PFSK-1 (cell line): Measurements from ENCODE around the gene HDDC2.

ENCODE experiments used
- FOXP2 ChIP-seq: optimal IDR thresholded peaks from 2 replicates; pipeline ENCODE3; 2011; ENCODE audit warnings: borderline replicate concordance, control low read depth, inconsistent platforms; ENCODE audit not compliant: insufficient read depth; ENCODE audit errors: extremely low read length, extremely low read depth
- POLR2AphosphoS5 ChIP-seq: IDR thresholded peaks from 2 replicates; pipeline ENCODE4 v1.6.1; 2012; ENCODE audit warnings: low read depth, mild to moderate bottlenecking, control low read depth, low read length, moderate library complexity
- REST ChIP-seq, 2 experiments: IDR thresholded peaks; 2 replicates each; pipeline versions ENCODE4 v1.6.1 to v1.8.0; 2011 to 2012; ENCODE audit warnings: low read depth in 2 of 2, low read length in 2 of 2, control low read depth in 1 of 2, inconsistent platforms in 1 of 2, mild to moderate bottlenecking in 1 of 2, moderate library complexity in 1 of 2; ENCODE audit not compliant: insufficient read depth in 1 of 2
- SIN3A ChIP-seq: IDR thresholded peaks from 2 replicates; pipeline ENCODE4 v1.6.1; 2012; ENCODE audit warnings: mild to moderate bottlenecking, low read length, moderate library complexity, borderline replicate concordance; ENCODE audit not compliant: insufficient read depth
- TAF1 ChIP-seq: IDR thresholded peaks from 2 replicates; pipeline ENCODE4 v1.6.1; 2012; ENCODE audit warnings: low read length, control low read depth, borderline replicate concordance; ENCODE audit not compliant: insufficient read depth

The HDDC2 gene

GRCh38 chr6:125262016-125263013 is 39.5 kb downstream of the HDDC2 start:
- TF ChIP-seq SIN3A (no peak), TAF1 (no peak), FOXP2 (no peak), POLR2AphosphoS5 (no peak), REST (IDR thresholded peaks at IDR 0.05; ENCODE audit: insufficient read depth in 1 of 2, low read depth in 2 of 2, low read length in 2 of 2) (no peak)

DNA sequence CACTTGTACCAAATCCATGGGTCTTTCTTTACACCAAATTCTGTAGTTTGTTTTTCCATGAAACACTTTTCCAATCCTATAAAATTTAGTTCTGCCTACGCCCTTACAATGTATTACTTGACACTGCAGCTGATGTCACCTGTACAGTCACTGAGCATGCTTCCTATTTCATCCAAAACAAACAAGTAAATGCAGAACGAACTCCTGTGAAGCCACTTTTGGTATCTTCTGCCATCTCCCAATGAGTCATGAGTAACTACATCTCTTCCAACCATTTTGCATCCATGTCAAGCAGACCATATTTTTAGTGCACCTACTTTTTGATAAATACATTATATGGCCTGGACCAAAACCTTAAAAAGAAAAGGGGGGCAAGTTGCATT is 42.4 kb downstream of the HDDC2 start:
- TF ChIP-seq POLR2AphosphoS5 (no peak), TAF1 (no peak), SIN3A (no peak), FOXP2 (no peak), REST (IDR thresholded peaks at IDR 0.05; ENCODE audit: insufficient read depth in 1 of 2, low read depth in 2 of 2, low read length in 2 of 2) (no peak)

DNA sequence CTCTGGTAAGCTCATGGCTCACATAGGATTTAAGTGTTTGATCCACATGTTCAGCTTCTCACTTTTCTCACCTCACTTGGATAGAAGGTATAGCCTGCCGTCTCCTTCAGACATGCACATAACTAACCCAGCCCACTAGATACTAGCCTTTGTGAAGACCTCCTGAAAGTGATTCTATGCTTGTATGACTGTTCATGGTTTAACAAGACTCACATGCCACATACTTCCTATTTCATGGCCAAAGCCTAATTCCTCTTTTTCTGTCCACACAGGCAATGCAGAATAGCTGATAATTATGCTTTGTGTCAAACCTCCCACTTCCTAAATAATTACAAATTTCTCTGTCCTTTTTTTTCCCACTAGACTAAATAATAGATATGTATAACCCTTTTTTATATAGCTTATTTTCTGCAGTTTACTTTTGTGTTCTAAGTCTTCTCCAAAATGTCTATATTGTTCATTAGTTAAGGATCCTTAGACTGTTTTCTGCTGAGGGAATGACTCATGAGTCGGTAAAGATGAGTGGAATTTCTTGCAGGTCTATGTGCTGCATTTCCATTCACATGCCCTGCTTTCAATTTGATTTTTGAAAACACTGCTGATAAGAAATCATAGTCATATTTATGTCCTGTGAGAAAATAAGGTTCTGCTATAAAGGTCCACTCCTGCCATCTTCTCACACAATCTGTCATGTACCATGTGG is 43.0 kb downstream of the HDDC2 start:
- TF ChIP-seq FOXP2 (no peak), REST (IDR thresholded peaks at IDR 0.05; ENCODE audit: insufficient read depth in 1 of 2, low read depth in 2 of 2, low read length in 2 of 2) (no peak), TAF1 (no peak), POLR2AphosphoS5 (no peak), SIN3A (no peak)

GRCh38 chr6:125257351-125257750 is 44.4 kb downstream of the HDDC2 start:
- TF ChIP-seq SIN3A: no peak

GRCh38 chr6:125255201-125255600 is 46.6 kb downstream of the HDDC2 start:
- TF ChIP-seq SIN3A (no peak), TAF1 (no peak), POLR2AphosphoS5 (no peak), REST (IDR thresholded peaks at IDR 0.05; ENCODE audit: insufficient read depth in 1 of 2, low read depth in 2 of 2, low read length in 2 of 2) (no peak), FOXP2 (no peak)
